GM18502 (cell line): Measurements from ENCODE around the gene NME7.

Source experiments
- ATAC-seq: cut with Tn5 transposase; IDR thresholded peaks from one replicate; pipeline ENCODE4 v1.9.1; 2021; ENCODE audit warnings: mild to moderate bottlenecking; ENCODE audit not compliant: unreplicated experiment, poor library complexity

Gene NME7

DNA sequence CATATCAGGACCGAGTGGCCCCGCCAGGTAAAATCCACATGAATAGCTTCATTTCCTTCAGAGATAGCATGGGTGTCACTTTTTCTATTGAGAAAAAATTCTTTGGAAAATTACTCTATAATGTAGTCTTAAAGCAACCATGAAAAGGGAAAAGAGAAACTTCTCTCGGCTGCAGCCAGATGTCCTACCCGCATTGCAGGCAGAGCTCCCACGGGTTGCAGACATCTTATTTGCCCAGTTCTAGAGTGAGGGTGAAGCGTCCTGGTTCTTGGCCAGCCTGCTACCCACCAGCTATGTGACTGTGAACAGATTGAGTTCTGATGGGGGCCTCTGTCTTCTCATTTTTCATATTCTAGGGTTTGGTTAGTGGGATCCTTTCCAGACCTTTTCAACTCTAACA lies 256.1 kb downstream of the NME7 start:
- no peak for ATAC-seq

- no peak for ATAC-seq
These were observed 256.7 kb downstream of the NME7 start for GRCh38 chr1:169110689-169111447.

DNA sequence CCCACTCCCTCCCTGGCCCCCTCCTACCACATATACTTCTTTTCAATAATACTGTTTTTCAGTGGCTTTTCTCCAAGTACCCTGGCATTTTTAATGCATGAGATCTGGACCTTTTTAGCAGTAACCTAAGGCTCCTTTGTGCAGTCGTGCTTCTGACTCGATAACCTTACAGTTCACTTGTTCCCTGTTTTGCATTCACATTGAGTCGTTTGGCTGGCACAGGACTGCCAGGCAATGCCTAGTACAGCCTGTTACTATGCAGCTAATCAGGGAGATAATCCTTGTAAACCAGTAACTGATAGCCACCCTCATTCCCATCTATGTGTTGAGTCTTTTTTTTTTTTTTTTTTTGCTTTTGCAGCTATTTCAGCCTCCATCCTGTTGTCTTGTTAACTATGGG lies 257.4 kb downstream of the NME7 start:
- no peak for ATAC-seq

GRCh38 chr1:169109561-169110134 lies 257.9 kb downstream of the NME7 start:
- ATAC-seq: no peak

GRCh38 chr1:169108863-169109560 lies 258.6 kb downstream of the NME7 start:
- ATAC-seq: no peak

GRCh38 chr1:169108223-169108622 lies 259.4 kb downstream of the NME7 start:
- ATAC-seq: no peak

GRCh38 chr1:169107603-169108208 lies 259.9 kb downstream of the NME7 start:
- ATAC-seq: no peak

DNA sequence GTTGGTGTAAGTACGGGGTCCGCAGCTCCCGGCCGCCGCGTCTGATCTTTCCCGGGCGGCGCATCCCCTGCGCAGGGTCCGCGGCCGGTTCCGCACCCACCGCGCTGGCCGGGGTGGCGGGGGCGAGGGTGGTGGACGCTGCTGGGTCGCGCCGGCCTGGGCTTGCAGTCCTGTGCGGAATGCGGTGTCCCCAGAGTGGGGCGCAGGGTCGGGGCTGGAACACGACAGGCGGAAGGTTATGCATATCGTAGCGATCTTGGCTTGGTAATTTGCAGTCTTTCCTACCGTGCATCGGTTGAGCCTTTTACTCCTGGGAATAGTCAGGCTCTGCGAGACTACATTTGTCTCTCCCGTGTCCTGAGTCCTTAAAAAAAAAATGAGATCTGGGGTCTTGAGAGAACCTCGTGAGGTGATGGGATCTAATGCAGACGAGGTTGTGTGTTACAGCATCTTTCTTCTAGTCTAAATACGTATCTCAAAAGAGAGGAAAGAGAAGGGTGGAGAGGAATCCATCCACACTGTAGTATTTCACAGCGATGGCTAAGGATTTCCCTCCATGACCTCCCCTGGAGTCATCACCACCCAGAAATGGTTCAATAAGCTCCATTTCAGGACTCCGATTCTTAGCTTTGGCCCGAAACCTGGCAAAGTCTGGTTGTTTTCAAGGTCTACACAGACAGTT lies 260.5 kb downstream of the NME7 start:
- ATAC-seq: no peak

- peak; percentile 95 for ATAC-seq
These were observed 261.3 kb downstream of the NME7 start, which contains the start of gene ATP1B1 for GRCh38 chr1:169106095-169106920. Gene ATP1B1, plus strand, starts transcription at chr1:169106690. Its CDS starts 140 bp downstream, at chr1:169106830.

GRCh38 chr1:169105434-169106094 lies 262.0 kb downstream of the NME7 start:
- peak; percentile 31 for ATAC-seq

- no peak for ATAC-seq
These were observed 262.5 kb downstream of the NME7 start for GRCh38 chr1:169105087-169105433.

DNA sequence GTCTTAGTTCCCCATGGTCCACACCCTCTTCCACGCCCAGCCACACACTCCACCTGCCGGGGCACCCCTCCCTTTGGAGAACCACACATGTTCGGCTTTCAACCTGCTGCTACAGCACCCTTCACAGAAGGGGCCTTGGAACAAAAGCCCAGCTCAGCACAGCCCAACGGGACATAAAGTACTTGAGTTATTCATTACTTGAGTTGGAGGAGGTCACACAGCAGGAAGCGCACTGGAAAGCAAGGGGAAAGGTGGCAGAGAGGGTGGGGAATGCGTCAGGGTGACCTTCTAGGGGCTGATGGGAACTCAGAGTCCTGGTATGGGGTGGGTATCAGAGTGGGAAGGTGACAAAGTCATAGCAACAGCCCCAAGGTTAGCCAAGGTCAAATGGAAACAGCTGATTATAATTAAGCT lies 264.1 kb downstream of the NME7 start:
- no peak for ATAC-seq

GRCh38 chr1:169103002-169103401 lies 264.6 kb downstream of the NME7 start:
- no peak for ATAC-seq

DNA sequence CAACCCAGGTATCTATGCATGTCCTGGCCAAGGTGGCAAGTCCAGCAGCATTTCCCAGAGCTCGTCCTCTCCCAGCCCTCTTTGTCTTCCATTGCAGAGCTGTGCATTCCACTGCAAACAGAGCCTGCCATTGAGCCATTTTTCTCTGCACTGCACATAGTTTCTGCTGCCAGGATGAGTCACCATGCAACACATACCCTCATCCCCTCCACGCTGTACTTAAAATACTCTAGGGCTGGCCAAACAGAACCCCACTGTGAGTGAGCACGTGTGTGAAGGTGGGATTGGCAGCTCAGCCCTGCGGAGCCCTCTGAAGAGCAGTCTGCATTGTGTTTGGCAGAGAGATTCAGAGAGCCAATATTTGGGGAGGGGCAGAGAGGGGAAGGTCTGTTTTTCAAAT lies 265.0 kb downstream of the NME7 start:
- ATAC-seq: no peak

DNA sequence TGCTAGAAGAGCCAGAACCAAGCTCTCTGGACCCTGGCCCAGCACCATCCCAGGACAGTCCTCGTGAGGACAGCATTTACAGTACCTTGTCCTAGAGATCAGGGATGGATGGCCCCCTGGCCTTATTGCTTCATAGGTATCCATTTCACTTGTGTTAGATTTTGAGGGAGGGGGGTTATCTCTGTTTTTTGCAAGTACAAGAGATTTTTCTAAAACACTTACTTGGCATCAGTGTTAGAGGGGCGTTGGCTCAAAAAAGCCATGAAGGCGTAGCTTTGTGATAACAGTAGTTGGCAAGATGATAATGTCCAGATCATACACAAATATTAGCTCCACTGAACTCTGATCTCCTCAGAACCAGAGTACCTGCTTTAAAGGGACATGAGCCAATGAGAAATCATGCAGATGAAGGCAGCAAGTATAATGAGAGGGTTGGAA lies 266.9 kb downstream of the NME7 start:
- ATAC-seq: no peak

DNA sequence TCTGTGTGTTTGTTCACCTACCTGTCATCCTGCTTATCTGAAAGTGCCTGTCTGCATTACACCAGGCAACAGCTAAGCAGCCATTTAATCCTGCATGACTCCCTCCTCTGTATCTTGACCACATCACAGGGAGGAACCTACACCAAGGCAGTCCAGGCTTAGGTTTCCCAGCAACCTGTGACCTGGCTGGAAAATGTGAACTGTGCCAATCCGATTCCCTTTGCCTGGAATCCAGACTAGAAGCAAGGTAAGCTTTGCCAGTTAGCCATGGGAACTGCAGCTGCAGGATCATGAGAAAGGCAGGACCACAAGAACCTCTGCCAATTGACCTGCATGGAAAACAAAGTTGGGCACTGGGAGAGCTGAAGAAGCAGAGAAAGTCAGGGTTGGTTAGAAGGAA lies 267.4 kb downstream of the NME7 start:
- no peak for ATAC-seq

DNA sequence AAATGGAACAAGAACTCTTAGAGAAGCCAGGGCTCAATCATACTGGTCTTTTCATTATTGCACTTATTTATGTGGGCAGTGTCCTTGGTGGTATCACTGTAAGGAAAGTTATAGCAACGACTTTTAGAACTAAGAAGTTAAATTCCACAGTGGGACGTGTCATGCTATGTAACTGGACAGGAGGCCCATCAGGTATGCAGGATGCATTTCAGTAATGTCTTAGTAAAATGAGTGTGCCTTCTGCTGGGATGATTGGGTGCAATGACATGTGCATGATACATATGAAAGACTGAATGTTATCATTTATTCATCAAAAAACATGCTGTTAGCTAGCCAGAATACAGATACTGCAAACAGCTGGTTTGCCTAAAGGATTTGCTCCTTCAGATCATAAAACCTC lies 268.0 kb downstream of the NME7 start:
- ATAC-seq: no peak

DNA sequence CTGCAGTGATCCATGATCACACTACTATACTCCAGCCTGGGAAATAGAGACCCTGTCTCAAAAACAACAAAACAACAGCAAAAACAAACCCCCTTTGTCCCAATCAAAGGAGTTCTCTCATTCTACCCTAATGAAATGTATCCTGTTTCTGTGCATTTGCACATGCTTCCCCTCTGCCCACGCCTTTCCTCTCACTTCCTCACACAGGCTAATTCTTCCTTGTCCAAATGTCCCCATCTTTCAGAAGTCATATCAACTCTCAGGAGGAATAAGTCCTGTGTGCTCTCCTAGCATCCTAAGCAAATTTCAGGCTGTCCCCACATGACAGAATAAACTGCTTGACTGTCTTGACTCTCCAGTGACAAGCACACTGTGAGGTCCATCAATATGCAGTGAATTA lies 269.2 kb downstream of the NME7 start:
- ATAC-seq: no peak

GRCh38 chr1:169094897-169095569 lies 272.6 kb downstream of the NME7 start:
- ATAC-seq: no peak
